Measurements from ENCODE around the gene CNTN4.

CNTN4 gene

GRCh38 chr3:2615080-2615479, 516.4 kb downstream of the CNTN4 start:
- DNase-seq, result no peak

- no peak for DNase-seq
Observed at GRCh38 chr3:2623436-2623835, 524.8 kb downstream of the CNTN4 start.

GRCh38 chr3:2628117-2628516, 529.5 kb downstream of the CNTN4 start:
- no peak for DNase-seq

- no peak for DNase-seq
Observed at GRCh38 chr3:2635511-2635910, 536.8 kb downstream of the CNTN4 start.

GRCh38 chr3:2643606-2644005, 544.9 kb downstream of the CNTN4 start:
- no peak for DNase-seq

- DNase-seq, result no peak
Observed at GRCh38 chr3:2645001-2645400, 546.3 kb downstream of the CNTN4 start.

GRCh38 chr3:2650746-2651145, 552.1 kb downstream of the CNTN4 start:
- no peak for DNase-seq

GRCh38 chr3:2652386-2652785, 553.7 kb downstream of the CNTN4 start:
- DNase-seq, result no peak

- DNase-seq, result no peak
Observed at GRCh38 chr3:2653706-2654105, 555.0 kb downstream of the CNTN4 start.

- no peak for DNase-seq
Observed at GRCh38 chr3:2655229-2655701, 556.6 kb downstream of the CNTN4 start.

- peak; percentile 21 for DNase-seq
Observed at GRCh38 chr3:2656806-2657777, 558.4 kb downstream of the CNTN4 start.

GRCh38 chr3:2657971-2658370, 559.3 kb downstream of the CNTN4 start:
- no peak for DNase-seq

GRCh38 chr3:2659896-2660295, 561.2 kb downstream of the CNTN4 start:
- no peak for DNase-seq

- no peak for DNase-seq
Observed at GRCh38 chr3:2661078-2661477, 562.4 kb downstream of the CNTN4 start.

GRCh38 chr3:2677501-2677900, 578.8 kb downstream of the CNTN4 start:
- DNase-seq, result no peak

GRCh38 chr3:2680236-2680635, 581.6 kb downstream of the CNTN4 start:
- DNase-seq, result no peak

- no peak for DNase-seq
Observed at GRCh38 chr3:2684046-2684445, 585.4 kb downstream of the CNTN4 start.

GRCh38 chr3:2686816-2687502, 588.3 kb downstream of the CNTN4 start:
- no peak for DNase-seq

GRCh38 chr3:2697589-2697988, 598.9 kb downstream of the CNTN4 start:
- no peak for DNase-seq

- DNase-seq, result no peak
Observed at GRCh38 chr3:2701471-2701870, 602.8 kb downstream of the CNTN4 start.

- DNase-seq, result no peak
Observed at GRCh38 chr3:2706144-2706835, 607.6 kb downstream of the CNTN4 start.

- DNase-seq, result no peak
Observed at GRCh38 chr3:2706836-2707210, 608.2 kb downstream of the CNTN4 start.

- no peak for DNase-seq
Observed at GRCh38 chr3:2711081-2711480, 612.4 kb downstream of the CNTN4 start.
